CD4-positive, alpha-beta T cell treated with Interleukin-4 for 4 hours (primary cell): ENCODE measurements around the gene PPP1R26.
"Not testable (repeated sequence)": the region's sequence is repeated elsewhere in the genome, so short reads cannot be mapped to it uniquely, and the experiment has no call there.

ENCODE experiments used
- DNase-seq: peaks from one replicate; pipeline ENCODE4 v3.0.0-alpha.2; 2020

PPP1R26 gene

GRCh38 chr9:135479469-135480052 lies at the start of gene PPP1R26:
Gene PPP1R26 (plus strand): TSS chr9:135479782. CDS start chr9:135484511, 4,729 bp downstream.
- DNase-seq = no peak

GRCh38 chr9:135437259-135437658 lies 42.3 kb upstream of the PPP1R26 start:
- DNase-seq = no peak

- not testable (repeated sequence) for DNase-seq
These were observed 41.9 kb upstream of the PPP1R26 start for GRCh38 chr9:135437696-135438095.

GRCh38 chr9:135438581-135439232 lies 40.9 kb upstream of the PPP1R26 start:
- DNase-seq = not testable (repeated sequence)

- not testable (repeated sequence) for DNase-seq
These were observed 40.1 kb upstream of the PPP1R26 start for GRCh38 chr9:135439514-135439913.

GRCh38 chr9:135439916-135440315 lies 39.7 kb upstream of the PPP1R26 start:
- DNase-seq = no peak

- no peak for DNase-seq
These were observed 39.0 kb upstream of the PPP1R26 start for GRCh38 chr9:135440620-135441019.

GRCh38 chr9:135441105-135442071 lies 38.2 kb upstream of the PPP1R26 start:
- DNase-seq = not testable (repeated sequence)

- DNase-seq = no peak
These were observed 37.5 kb upstream of the PPP1R26 start for GRCh38 chr9:135442075-135442474.

GRCh38 chr9:135443797-135444425 lies 35.7 kb upstream of the PPP1R26 start:
- DNase-seq = no peak

- DNase-seq = no peak
These were observed 32.5 kb upstream of the PPP1R26 start for GRCh38 chr9:135447126-135447525.

- DNase-seq = no peak
These were observed 30.9 kb upstream of the PPP1R26 start for GRCh38 chr9:135448663-135449100.

GRCh38 chr9:135449532-135449931 lies 30.1 kb upstream of the PPP1R26 start:
- not testable (repeated sequence) for DNase-seq

GRCh38 chr9:135450956-135451355 lies 28.6 kb upstream of the PPP1R26 start:
- DNase-seq = no peak

GRCh38 chr9:135451909-135452308 lies 27.7 kb upstream of the PPP1R26 start:
- not testable (repeated sequence) for DNase-seq

GRCh38 chr9:135454737-135455136 lies 24.8 kb upstream of the PPP1R26 start:
- no peak for DNase-seq

- DNase-seq = no peak
These were observed 24.1 kb upstream of the PPP1R26 start for GRCh38 chr9:135455401-135456030.

- no peak for DNase-seq
These were observed 23.0 kb upstream of the PPP1R26 start for GRCh38 chr9:135456436-135457104.

GRCh38 chr9:135458478-135458877 lies 21.1 kb upstream of the PPP1R26 start:
- DNase-seq = not testable (repeated sequence)

- no peak for DNase-seq
These were observed 17.6 kb upstream of the PPP1R26 start for GRCh38 chr9:135461936-135462335.

GRCh38 chr9:135463140-135463539 lies 16.4 kb upstream of the PPP1R26 start:
- DNase-seq = no peak

GRCh38 chr9:135464181-135464580 lies 15.4 kb upstream of the PPP1R26 start:
- no peak for DNase-seq
